Neuronal stem cell (in vitro differentiated cells): ENCODE results near the gene ALDH1A3.

Experiments used
- DNase-seq: peaks from one replicate; pipeline ENCODE4 v3.0.0-alpha.2; 2013; ENCODE audit warnings: low spot score
- H2AFZ ChIP-seq: one replicate; pipeline ENCODE4 v1.6.1; 2013; ENCODE audit warnings: mild to moderate bottlenecking, low read length, inconsistent platforms
- H2AK5ac ChIP-seq: 2 replicates; pipeline ENCODE4 v1.6.1; 2013; ENCODE audit warnings: low read depth, mild to moderate bottlenecking, inconsistent platforms, low read length, moderate library complexity, mixed read lengths
- H2BK120ac ChIP-seq: 2 replicates; pipeline ENCODE4 v1.6.1; 2013; ENCODE audit warnings: low read depth, mild to moderate bottlenecking, inconsistent platforms, low read length, moderate library complexity, mixed read lengths
- H2BK12ac ChIP-seq: one replicate; pipeline ENCODE4 v1.6.1; 2013; ENCODE audit warnings: low read length, inconsistent platforms
- H2BK15ac ChIP-seq: 2 replicates; pipeline ENCODE4 v1.6.1; 2013; ENCODE audit warnings: mild to moderate bottlenecking, low read length, inconsistent platforms, mixed read lengths
- H2BK5ac ChIP-seq: one replicate; pipeline ENCODE4 v1.6.1; 2013; ENCODE audit warnings: inconsistent platforms, mild to moderate bottlenecking, low read length, moderate library complexity
- H3K14ac ChIP-seq: one replicate; pipeline ENCODE4 v1.6.1; 2013; ENCODE audit warnings: low read length, inconsistent platforms
- H3K18ac ChIP-seq: 2 replicates; pipeline ENCODE4 v1.6.1; 2013; ENCODE audit warnings: low read length, inconsistent platforms
- H3K23ac ChIP-seq: 2 replicates; pipeline ENCODE4 v1.6.1; 2013; ENCODE audit warnings: low read depth, mild to moderate bottlenecking, mixed read lengths, low read length, inconsistent platforms; ENCODE audit not compliant: poor library complexity
- H3K27ac ChIP-seq: replicated peaks from 3 replicates; pipeline ENCODE4 v1.5.1; 2013; ENCODE audit warnings: low read length, inconsistent platforms
- H3K27me3 ChIP-seq, 3 experiments: 2 replicates each; pipeline ENCODE4 v1.6.1; 2013; ENCODE audit warnings: low read length in 3 of 3, mild to moderate bottlenecking in 2 of 3, inconsistent platforms in 1 of 3, low read depth in 1 of 3, mixed read lengths in 1 of 3, moderate library complexity in 1 of 3; ENCODE audit not compliant: control insufficient read depth in 3 of 3, insufficient read depth in 3 of 3
- H3K36me3 ChIP-seq, 2 donors: replicated peaks in 1 of 2; 2 replicates each; pipeline ENCODE4 v1.6.1; 2013; ENCODE audit warnings: low read length in 2 of 2; ENCODE audit not compliant: control insufficient read depth in 2 of 2, insufficient read depth in 2 of 2
- H3K4ac ChIP-seq: 2 replicates; pipeline ENCODE4 v1.6.1; 2013; ENCODE audit warnings: inconsistent platforms, mild to moderate bottlenecking, low read length, moderate library complexity
- H3K4me1 ChIP-seq, 2 donors: 1 replicate in 1 of 2; 2 replicates in 1 of 2; pipeline ENCODE4 v1.6.1; 2013; ENCODE audit warnings: low read length in 2 of 2, low read depth in 1 of 2; ENCODE audit not compliant: control insufficient read depth in 2 of 2, insufficient read depth in 1 of 2
- H3K4me2 ChIP-seq: one replicate; pipeline ENCODE4 v1.6.1; 2013; ENCODE audit warnings: mild to moderate bottlenecking, low read length, inconsistent platforms; ENCODE audit not compliant: insufficient read depth, poor library complexity, severe bottlenecking
- H3K4me3 ChIP-seq, 2 donors: 2 replicates each; pipeline ENCODE4 v1.5.1; 2013; ENCODE audit warnings: low read length in 2 of 2, mild to moderate bottlenecking in 2 of 2, inconsistent platforms in 1 of 2, moderate library complexity in 1 of 2
- H3K79me1 ChIP-seq: one replicate; pipeline ENCODE4 v1.6.1; 2013; ENCODE audit warnings: low read depth, mild to moderate bottlenecking, inconsistent platforms, low read length, moderate library complexity
- H3K9ac ChIP-seq: one replicate; pipeline ENCODE4 v1.6.1; 2013; ENCODE audit warnings: mild to moderate bottlenecking, low read depth, low read length, inconsistent platforms; ENCODE audit not compliant: poor library complexity
- H3K9me3 ChIP-seq, 2 donors: replicated peaks in 1 of 2; 2 replicates each; pipeline versions ENCODE3 to v1.6.1; 2013; ENCODE audit warnings: low read length in 2 of 2, mild to moderate bottlenecking in 2 of 2, inconsistent platforms in 1 of 2, low read depth in 1 of 2, mixed read lengths in 1 of 2, moderate library complexity in 1 of 2; ENCODE audit not compliant: control insufficient read depth in 2 of 2, insufficient read depth in 1 of 2
- H4K8ac ChIP-seq: one replicate; pipeline ENCODE4 v1.6.1; 2013; ENCODE audit warnings: low read depth, mild to moderate bottlenecking, inconsistent platforms, low read length, moderate library complexity
- H4K91ac ChIP-seq: one replicate; pipeline ENCODE4 v1.6.1; 2013; ENCODE audit warnings: low read length, low read depth, mild to moderate bottlenecking, inconsistent platforms; ENCODE audit not compliant: poor library complexity
- WGBS, 2 donors: extraction: QIAGEN DNeasy Blood & Tissue Kit; methylation state at CpG; one replicate each; pipeline ENCODE4 v1.1.7; 2013; ENCODE audit warnings: missing lambda C conversion rate in 2 of 2, mixed read lengths in 1 of 2; ENCODE audit not compliant: insufficient read length in 2 of 2, insufficient replicate concordance in 1 of 2; ENCODE audit errors: extremely low coverage in 2 of 2; 5-methylcytosine and 5-hydroxymethylcytosine counted together

Gene ALDH1A3

GRCh38 chr15:100833417-100834389 lies 45.9 kb upstream of the ALDH1A3 start:
- Histone ChIP-seq H3K27me3 (no peaks in the 10 kb centered on the region), H3K9me3 (no peaks in the 10 kb centered on the region), H2BK120ac (no peak overlapping the region), H2BK15ac (no peak overlapping the region), H3K4me3 (no peak overlapping the region), H4K91ac (no peak overlapping the region), H3K36me3 (no peaks in the 10 kb centered on the region), H4K8ac (no peak overlapping the region), H2BK12ac (no peak overlapping the region), H3K4me1 (no peaks in the 10 kb centered on the region), H3K18ac (no peak overlapping the region), H2AFZ (no peak overlapping the region), H2BK5ac (no peak overlapping the region), H3K4ac (no peak overlapping the region), H3K23ac (no peak overlapping the region), H3K79me1 (no peaks in the 10 kb centered on the region), H3K27ac (no peak overlapping the region), H3K9ac (no peak overlapping the region), H3K14ac (no peak overlapping the region), H3K4me2 (no peak overlapping the region), H2AK5ac (no peak overlapping the region)
- no peak for DNase-seq
- no CpG with 5 or more reads among the region's 11 CpGs for WGBS, 2 donors

- no peak overlapping the region for H3K4ac ChIP-seq
- WGBS, 2 donors, result no CpG with 5 or more reads among the region's 3 CpGs
Observed at GRCh38 chr15:100834731-100835130, 44.9 kb upstream of the ALDH1A3 start.

GRCh38 chr15:100835636-100836035 lies 44.0 kb upstream of the ALDH1A3 start:
- Histone ChIP-seq H2BK120ac (no peak overlapping the region), H3K36me3 (no peaks in the 10 kb centered on the region), H3K4me3 (no peak overlapping the region), H2BK12ac (no peak overlapping the region), H2AFZ (no peak overlapping the region), H2AK5ac (no peak overlapping the region), H3K79me1 (no peaks in the 10 kb centered on the region), H4K8ac (no peak overlapping the region), H4K91ac (no peak overlapping the region), H3K4me1 (no peaks in the 10 kb centered on the region), H2BK5ac (no peak overlapping the region), H3K18ac (no peak overlapping the region), H3K23ac (no peak overlapping the region), H3K9ac (no peak overlapping the region), H2BK15ac (no peak overlapping the region), H3K4me2 (no peak overlapping the region), H3K27ac (no peak overlapping the region), H3K27me3 (no peaks in the 10 kb centered on the region), H3K14ac (no peak overlapping the region), H3K4ac (no peak overlapping the region), H3K9me3 (no peaks in the 10 kb centered on the region)
- WGBS, 2 donors, result no CpG with 5 or more reads among the region's 5 CpGs
- no peak for DNase-seq

More at GRCh38 chr15:100834731-100835130, 44.9 kb upstream of the ALDH1A3 start:
- Histone ChIP-seq H3K9me3 (no peaks in the 10 kb centered on the region), H3K4me1 (no peaks in the 10 kb centered on the region), H3K79me1 (no peaks in the 10 kb centered on the region), H3K4me2 (no peak overlapping the region), H3K9ac (no peak overlapping the region), H4K91ac (no peak overlapping the region), H2BK15ac (no peak overlapping the region), H2AK5ac (no peak overlapping the region), H2BK12ac (no peak overlapping the region), H2BK120ac (no peak overlapping the region), H3K36me3 (no peaks in the 10 kb centered on the region), H4K8ac (no peak overlapping the region), H3K27me3 (no peaks in the 10 kb centered on the region), H3K14ac (no peak overlapping the region), H3K27ac (no peak overlapping the region), H3K23ac (no peak overlapping the region), H2AFZ (no peak overlapping the region), H3K18ac (no peak overlapping the region), H2BK5ac (no peak overlapping the region), H3K4me3 (no peak overlapping the region)
- DNase-seq, result no peak

GRCh38 chr15:100836501-100836900 lies 43.1 kb upstream of the ALDH1A3 start:
- H3K4ac ChIP-seq, result no peak overlapping the region
- no peak overlapping the region for H3K4me2 ChIP-seq
- no peak overlapping the region for H3K27ac ChIP-seq
- no peaks in the 10 kb centered on the region for H3K4me1 ChIP-seq
- no peaks in the 10 kb centered on the region for H3K79me1 ChIP-seq
- H3K23ac ChIP-seq, result no peak overlapping the region
- no peak overlapping the region for H2BK12ac ChIP-seq
- no peak overlapping the region for H4K8ac ChIP-seq
- no peak overlapping the region for H4K91ac ChIP-seq
- H2AK5ac ChIP-seq, result no peak overlapping the region
- no peaks in the 10 kb centered on the region for H3K27me3 ChIP-seq
- H3K18ac ChIP-seq, result no peak overlapping the region
- H2BK120ac ChIP-seq, result no peak overlapping the region
- no peak for DNase-seq
- H3K9ac ChIP-seq, result no peak overlapping the region
- H2AFZ ChIP-seq, result no peak overlapping the region
- no peak overlapping the region for H3K4me3 ChIP-seq
- no peak overlapping the region for H2BK15ac ChIP-seq
- H3K9me3 ChIP-seq, result no peaks in the 10 kb centered on the region
- H2BK5ac ChIP-seq, result no peak overlapping the region
- H3K36me3 ChIP-seq, result no peaks in the 10 kb centered on the region
- no peak overlapping the region for H3K14ac ChIP-seq
- no CpG with 5 or more reads among the region's 5 CpGs for WGBS, 2 donors
